Measurements from ENCODE around the gene POLR2J. TPM values are rescaled to one million over a fixed set of nuclear protein-coding genes. Genes with fewer than 3 reads are reported as not detected.
A peak's percentile ranks its signal among the peaks of the same experiment; 100 is the strongest.
"Not testable (repeated sequence)": the region's sequence is repeated elsewhere in the genome, so short reads cannot be mapped to it uniquely, and the experiment has no call there.

POLR2J gene
- total RNA-seq, 1 experiment from 2014 or later: 69.4 TPM

- DNase-seq (ENCODE audit: low read depth, low spot score); H3K4me3 ChIP-seq (ENCODE audit: low read depth in 2 of 2, low read length in 2 of 2); H3K9me3 ChIP-seq (ENCODE audit: control insufficient read depth, insufficient read depth, low read depth, low read length); H3K36me3 ChIP-seq (ENCODE audit: control insufficient read depth, insufficient read depth, low read length); H3K4me1 ChIP-seq (ENCODE audit: control insufficient read depth, insufficient read depth, low read length); CTCF ChIA-PET; intact Hi-C loops (cut with micrococcal nuclease; ENCODE audit: unreplicated experiment); ATAC-seq; H3K27ac ChIP-seq (ENCODE audit: low read length); POLR2A ChIA-PET; in situ Hi-C loops (cut with HindIII; ENCODE audit: low pct_unique_long_range_greater_than_20kb, low sequenced_read_pairs); H3K27me3 ChIP-seq (ENCODE audit: control insufficient read depth, insufficient read depth, low read length): not testable (repeated sequence)
- TSS peak; percentile 54 for BruUV-seq (replicated peaks)
Measured at GRCh38 chr7:102474736-102475435, 3.8 kb downstream of the POLR2J start.

DNA sequence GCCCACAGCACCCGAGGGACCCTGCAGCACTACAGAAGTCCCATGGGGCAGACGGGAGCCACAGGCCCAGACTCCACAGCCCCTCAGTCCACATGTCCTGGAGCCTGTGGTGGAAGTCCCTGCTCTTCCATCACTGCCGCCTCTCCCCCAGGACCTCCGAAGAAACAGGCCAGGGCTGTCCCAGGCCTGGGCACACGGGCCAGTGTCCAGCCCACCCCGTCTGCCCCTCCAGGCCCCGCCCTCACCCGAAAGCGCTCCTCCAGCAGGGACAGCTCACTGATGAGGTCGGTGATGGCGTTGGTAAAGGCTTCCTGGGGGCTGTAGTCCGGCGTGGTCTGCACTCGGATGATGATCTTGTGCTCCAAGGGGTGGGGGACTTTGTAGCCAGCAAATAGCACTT, 4.6 kb downstream of the POLR2J start:
- H3K27ac ChIP-seq (ENCODE audit: low read length); H3K4me1 ChIP-seq (ENCODE audit: control insufficient read depth, insufficient read depth, low read length); BruUV-seq (replicated peaks); H3K36me3 ChIP-seq (ENCODE audit: control insufficient read depth, insufficient read depth, low read length); H3K9me3 ChIP-seq (ENCODE audit: control insufficient read depth, insufficient read depth, low read depth, low read length); ATAC-seq; POLR2A ChIA-PET; H3K27me3 ChIP-seq (ENCODE audit: control insufficient read depth, insufficient read depth, low read length); in situ Hi-C loops (cut with HindIII; ENCODE audit: low pct_unique_long_range_greater_than_20kb, low sequenced_read_pairs); H3K4me3 ChIP-seq (ENCODE audit: low read depth in 2 of 2, low read length in 2 of 2); DNase-seq (ENCODE audit: low read depth, low spot score); CTCF ChIA-PET; intact Hi-C loops (cut with micrococcal nuclease; ENCODE audit: unreplicated experiment): not testable (repeated sequence)

DNA sequence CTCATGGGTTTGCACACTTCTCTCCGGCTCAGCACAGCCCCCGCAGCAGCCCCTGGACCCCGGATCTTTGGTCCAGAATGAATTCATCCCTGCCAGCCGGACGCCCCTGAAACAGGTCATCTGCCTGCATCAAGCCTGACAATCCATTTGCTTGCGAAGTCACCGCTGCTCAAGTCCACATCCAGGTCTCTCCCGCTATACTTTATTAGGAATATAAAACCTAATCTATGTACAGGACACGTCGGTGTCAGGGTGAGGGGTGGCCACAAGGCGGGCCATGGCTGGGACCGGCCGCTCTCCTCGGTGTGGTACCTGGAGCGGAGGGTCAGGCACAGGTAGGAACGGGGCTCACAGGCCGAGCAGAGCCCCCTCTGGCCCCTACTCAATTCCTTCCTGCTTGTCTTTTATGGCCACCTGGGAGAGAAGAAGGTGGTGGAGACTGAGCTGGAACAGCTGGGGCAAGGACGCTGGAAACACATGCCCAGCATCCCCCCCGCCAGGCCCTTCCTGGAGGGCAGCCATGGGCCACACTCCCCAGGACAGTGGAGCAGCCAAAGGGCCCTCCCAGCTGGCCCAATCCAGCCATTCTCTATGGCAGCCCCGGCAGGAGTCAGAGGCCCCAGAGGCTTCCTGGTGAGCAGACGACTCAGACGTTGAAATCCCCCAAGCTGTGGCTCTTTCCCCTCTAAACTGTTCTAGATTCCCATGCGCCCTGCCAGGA, 5.3 kb downstream of the POLR2J start:
- Histone ChIP-seq H3K27me3 (ENCODE audit: control insufficient read depth, insufficient read depth, low read length) (no peaks in the 10 kb centered on the region), H3K4me3 (ENCODE audit: low read depth in 2 of 2, low read length in 2 of 2) (no peak overlapping the region), H3K36me3 (ENCODE audit: control insufficient read depth, insufficient read depth, low read length) (no peaks in the 10 kb centered on the region), H3K27ac (ENCODE audit: low read length) (no peak overlapping the region), H3K9me3 (ENCODE audit: control insufficient read depth, insufficient read depth, low read depth, low read length) (no peaks in the 10 kb centered on the region), H3K4me1 (ENCODE audit: control insufficient read depth, insufficient read depth, low read length) (no peaks in the 10 kb centered on the region)
- BruUV-seq (replicated peaks): no TSS peak
- CTCF ChIA-PET: no interaction called here
- in situ Hi-C loops (cut with HindIII; ENCODE audit: low pct_unique_long_range_greater_than_20kb, low sequenced_read_pairs): no loop called here
- ATAC-seq (no peak), DNase-seq (ENCODE audit: low read depth, low spot score) (no peak)
- TF ChIP-seq POLR2AphosphoS5 (IDR thresholded peaks at IDR 0.05; ENCODE audit: low read depth, low read length): no peak
- TF ChIP-seq SIN3A (IDR thresholded peaks at IDR 0.05; ENCODE audit: borderline replicate concordance, insufficient read depth, low read depth, low read length): no peak
- intact Hi-C loops (cut with micrococcal nuclease; ENCODE audit: unreplicated experiment): no loop called here
- POLR2A ChIA-PET: no interaction called here

GRCh38 chr7:102472126-102473041, 6.3 kb downstream of the POLR2J start:
- Histone ChIP-seq H3K36me3 (ENCODE audit: control insufficient read depth, insufficient read depth, low read length) (no peaks in the 10 kb centered on the region), H3K27me3 (ENCODE audit: control insufficient read depth, insufficient read depth, low read length) (no peaks in the 10 kb centered on the region), H3K27ac (ENCODE audit: low read length) (no peak overlapping the region), H3K4me1 (ENCODE audit: control insufficient read depth, insufficient read depth, low read length) (no peaks in the 10 kb centered on the region), H3K9me3 (ENCODE audit: control insufficient read depth, insufficient read depth, low read depth, low read length) (no peaks in the 10 kb centered on the region), H3K4me3 (ENCODE audit: low read depth in 2 of 2, low read length in 2 of 2) (no peak overlapping the region)
- no peak for DNase-seq (ENCODE audit: low read depth, low spot score)
- in situ Hi-C loops (cut with HindIII; ENCODE audit: low pct_unique_long_range_greater_than_20kb, low sequenced_read_pairs): no loop called here
- POLR2A ChIA-PET: no interaction called here
- no TSS peak for BruUV-seq (replicated peaks)
- TF ChIP-seq POLR2AphosphoS5 (IDR thresholded peaks at IDR 0.05; ENCODE audit: low read depth, low read length) (no peak), SIN3A (IDR thresholded peaks at IDR 0.05; ENCODE audit: borderline replicate concordance, insufficient read depth, low read depth, low read length) (no peak), TCF7L2 (IDR thresholded peaks at IDR 0.05; ENCODE audit: low read depth, low read length) (no peak)
- TF ChIP-seq, protein P1, sequence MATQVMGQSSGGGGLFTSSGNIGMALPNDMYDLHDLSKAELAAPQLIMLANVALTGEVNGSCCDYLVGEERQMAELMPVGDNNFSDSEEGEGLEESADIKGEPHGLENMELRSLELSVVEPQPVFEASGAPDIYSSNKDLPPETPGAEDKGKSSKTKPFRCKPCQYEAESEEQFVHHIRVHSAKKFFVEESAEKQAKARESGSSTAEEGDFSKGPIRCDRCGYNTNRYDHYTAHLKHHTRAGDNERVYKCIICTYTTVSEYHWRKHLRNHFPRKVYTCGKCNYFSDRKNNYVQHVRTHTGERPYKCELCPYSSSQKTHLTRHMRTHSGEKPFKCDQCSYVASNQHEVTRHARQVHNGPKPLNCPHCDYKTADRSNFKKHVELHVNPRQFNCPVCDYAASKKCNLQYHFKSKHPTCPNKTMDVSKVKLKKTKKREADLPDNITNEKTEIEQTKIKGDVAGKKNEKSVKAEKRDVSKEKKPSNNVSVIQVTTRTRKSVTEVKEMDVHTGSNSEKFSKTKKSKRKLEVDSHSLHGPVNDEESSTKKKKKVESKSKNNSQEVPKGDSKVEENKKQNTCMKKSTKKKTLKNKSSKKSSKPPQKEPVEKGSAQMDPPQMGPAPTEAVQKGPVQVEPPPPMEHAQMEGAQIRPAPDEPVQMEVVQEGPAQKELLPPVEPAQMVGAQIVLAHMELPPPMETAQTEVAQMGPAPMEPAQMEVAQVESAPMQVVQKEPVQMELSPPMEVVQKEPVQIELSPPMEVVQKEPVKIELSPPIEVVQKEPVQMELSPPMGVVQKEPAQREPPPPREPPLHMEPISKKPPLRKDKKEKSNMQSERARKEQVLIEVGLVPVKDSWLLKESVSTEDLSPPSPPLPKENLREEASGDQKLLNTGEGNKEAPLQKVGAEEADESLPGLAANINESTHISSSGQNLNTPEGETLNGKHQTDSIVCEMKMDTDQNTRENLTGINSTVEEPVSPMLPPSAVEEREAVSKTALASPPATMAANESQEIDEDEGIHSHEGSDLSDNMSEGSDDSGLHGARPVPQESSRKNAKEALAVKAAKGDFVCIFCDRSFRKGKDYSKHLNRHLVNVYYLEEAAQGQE (IDR thresholded peaks at IDR 0.05; ENCODE audit: insufficient read depth in 1 of 2, low read depth in 2 of 2, low read length in 1 of 2): no peak
- TF ChIP-seq, protein P2, sequence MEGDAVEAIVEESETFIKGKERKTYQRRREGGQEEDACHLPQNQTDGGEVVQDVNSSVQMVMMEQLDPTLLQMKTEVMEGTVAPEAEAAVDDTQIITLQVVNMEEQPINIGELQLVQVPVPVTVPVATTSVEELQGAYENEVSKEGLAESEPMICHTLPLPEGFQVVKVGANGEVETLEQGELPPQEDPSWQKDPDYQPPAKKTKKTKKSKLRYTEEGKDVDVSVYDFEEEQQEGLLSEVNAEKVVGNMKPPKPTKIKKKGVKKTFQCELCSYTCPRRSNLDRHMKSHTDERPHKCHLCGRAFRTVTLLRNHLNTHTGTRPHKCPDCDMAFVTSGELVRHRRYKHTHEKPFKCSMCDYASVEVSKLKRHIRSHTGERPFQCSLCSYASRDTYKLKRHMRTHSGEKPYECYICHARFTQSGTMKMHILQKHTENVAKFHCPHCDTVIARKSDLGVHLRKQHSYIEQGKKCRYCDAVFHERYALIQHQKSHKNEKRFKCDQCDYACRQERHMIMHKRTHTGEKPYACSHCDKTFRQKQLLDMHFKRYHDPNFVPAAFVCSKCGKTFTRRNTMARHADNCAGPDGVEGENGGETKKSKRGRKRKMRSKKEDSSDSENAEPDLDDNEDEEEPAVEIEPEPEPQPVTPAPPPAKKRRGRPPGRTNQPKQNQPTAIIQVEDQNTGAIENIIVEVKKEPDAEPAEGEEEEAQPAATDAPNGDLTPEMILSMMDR (IDR thresholded peaks at IDR 0.05): no peak
- 0 out of 2 replicates have a peak, but pooled peaks have one; percentile 4 for ATAC-seq
- CTCF ChIA-PET: interaction anchor here (0.6 kb wide), 1 partner anchor 33 kb away, joined by 4 read pairs; no protein-coding TSS in a partner anchor
- intact Hi-C loops (cut with micrococcal nuclease; ENCODE audit: unreplicated experiment): no loop called here

Data from Panc1 (cell line).